NCI-H524 (cell line): ENCODE measurements around the gene NPIPA8.
"Not testable (repeated sequence)": the region's sequence is repeated elsewhere in the genome, so short reads cannot be mapped to it uniquely, and the experiment has no call there.

Experiments
- DNase-seq, 2 experiments: peaks; one replicate each; lab custom pipeline; 2025; lab: John Stamatoyannopoulos, UW

The NPIPA8 gene

DNA sequence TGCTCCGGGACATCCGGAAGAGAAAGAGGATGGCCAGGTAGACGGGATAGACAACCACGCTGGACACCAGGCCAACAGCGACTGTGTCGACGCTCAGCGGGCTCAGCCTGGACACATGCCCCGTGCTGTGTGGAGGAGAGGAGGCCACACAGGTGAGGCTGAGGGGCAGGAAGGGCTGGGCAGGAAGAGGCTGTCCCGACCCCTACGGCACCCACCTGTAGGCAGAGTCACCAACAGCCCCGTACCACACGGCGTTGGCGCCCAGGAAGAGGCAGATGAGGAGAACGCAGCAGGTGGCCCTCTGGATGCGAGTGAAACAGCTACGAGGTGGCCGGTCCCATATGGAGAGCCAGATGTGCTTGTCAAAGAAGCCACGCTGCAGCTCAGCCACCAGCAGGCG lies at the start of gene NPIPA8:
Gene NPIPA8 (minus strand): TSS at position 101 of the 400 bp plus-strand sequence. CDS start 4,074 bp downstream, outside the sequence.
- DNase-seq: not testable (repeated sequence)

DNA sequence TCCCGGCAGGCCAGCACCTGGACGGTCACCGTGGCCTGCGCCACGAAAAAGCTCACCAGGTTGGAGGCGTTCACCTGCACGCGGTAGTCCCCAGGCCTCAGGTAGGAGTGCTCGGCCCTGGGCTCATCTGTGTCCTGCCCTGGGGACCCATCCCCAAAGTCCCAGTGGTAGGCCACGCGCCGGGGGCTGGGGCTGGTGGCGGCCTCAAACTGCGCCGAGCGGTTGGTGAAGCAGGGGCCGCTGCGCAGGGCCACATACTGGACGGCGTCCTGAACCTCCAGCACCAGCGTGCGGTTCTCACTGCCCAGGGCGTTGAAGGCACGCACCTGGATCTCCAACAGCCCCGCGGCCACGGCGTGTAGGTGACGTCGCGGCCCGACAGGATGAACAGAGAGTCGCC lies 48.7 kb upstream of the NPIPA8 start:
- DNase-seq: not testable (repeated sequence)

DNA sequence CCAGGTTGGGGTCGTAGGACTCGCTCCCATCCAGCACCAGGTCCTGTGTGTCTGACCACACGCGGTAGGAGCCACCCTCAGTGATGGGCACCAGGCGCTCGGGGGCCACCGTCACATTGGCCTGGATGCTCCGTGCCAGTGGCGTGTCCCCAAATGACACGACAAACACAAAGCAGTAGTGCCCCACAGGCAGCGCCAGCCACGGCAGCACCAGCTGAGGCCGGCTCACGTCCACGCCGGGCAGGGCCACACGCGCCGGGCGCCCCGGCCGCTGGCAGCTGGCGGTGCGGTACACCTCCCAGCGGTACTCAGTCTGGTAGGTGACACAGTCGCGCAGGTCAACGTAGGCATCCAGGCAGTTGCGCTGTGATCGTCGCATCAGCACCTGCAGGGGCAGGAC lies 48.3 kb upstream of the NPIPA8 start:
- not testable (repeated sequence) for DNase-seq

DNA sequence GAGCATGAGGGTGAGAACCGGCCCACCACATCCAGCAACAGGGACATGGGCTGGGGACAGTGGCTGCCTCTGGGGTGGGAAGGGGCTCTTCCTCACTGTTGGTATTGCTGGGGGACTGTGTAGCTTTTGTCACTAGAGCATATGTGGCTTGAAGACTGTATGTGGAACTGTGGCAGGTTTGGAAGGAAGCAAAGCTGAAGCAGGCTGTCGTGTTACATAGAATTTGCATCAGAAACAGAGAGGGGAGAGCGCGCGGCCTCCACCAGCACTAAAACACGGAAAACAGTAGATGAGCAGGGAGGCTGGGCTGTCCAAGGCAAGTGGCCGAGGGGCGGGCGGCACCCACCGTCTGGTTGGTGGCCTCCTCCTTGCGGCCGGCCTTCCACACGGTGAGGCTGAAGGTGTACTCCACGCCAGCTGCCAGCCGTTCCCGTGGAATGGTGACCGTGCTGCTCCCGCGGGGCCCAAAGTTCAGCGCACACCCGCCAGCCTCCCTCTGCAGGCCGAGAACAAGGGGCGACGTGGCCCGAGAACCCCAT lies 47.6 kb upstream of the NPIPA8 start:
- not testable (repeated sequence) for DNase-seq

DNA sequence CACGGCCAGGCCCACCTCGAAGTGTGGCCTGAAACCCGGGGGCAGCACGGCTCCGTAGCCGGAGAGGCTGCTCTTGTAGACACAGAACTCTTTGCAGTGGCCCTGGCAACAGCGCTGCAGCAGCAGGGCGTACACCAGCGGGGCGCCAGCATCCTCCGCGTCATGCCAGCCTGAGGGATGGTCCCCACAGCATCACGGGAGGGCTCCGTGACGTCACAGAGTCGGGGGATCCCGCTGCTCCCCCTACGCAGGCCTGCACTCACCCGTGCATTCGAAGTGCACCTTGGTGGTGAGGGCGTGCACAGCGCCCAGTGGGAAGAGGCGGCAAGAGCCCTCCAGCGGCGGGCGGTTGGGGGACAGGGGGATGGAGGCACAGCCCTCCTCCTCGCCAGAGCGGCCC lies 46.2 kb upstream of the NPIPA8 start:
- not testable (repeated sequence) for DNase-seq

DNA sequence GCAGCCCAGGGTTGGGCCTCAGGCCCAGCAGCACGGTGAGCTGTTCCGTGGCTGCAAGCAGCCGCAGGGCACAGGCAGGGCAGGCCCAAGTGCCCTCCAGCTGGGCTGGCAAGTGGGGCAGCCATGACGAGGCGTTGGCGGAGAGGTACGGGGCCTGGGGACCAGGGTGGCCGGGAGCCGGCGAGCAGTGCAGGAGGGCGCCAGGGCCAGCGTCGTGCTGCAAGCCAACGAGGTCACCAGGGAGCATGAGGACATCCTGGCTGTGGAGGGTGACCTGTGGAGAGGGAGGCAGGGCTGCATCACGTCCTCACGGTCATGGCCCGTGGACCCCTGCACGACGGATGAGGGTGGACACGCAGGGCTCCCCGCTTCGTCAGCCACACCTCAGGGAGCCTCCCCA lies 11.2 kb upstream of the NPIPA8 start:
- not testable (repeated sequence) for DNase-seq

DNA sequence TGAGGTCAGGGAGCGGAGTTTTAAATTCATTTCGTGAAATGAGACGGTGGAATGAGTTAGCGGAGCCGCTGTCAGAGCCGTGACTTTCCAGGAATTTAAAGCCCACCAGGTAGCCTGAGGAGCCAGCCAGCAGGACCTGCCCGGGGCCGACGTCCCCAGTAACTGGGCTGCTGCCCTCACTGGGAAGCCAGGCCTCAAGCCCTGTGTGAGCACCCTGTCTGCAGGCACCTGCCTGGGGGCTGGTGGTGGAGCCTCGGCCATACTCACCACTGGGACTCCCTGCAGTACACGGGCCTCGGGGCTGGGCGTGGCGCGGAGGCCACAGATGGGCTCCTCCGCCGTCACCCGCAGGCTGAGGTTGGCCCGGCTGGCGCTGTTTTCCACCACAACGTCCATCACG lies 10.5 kb upstream of the NPIPA8 start:
- DNase-seq: not testable (repeated sequence)

DNA sequence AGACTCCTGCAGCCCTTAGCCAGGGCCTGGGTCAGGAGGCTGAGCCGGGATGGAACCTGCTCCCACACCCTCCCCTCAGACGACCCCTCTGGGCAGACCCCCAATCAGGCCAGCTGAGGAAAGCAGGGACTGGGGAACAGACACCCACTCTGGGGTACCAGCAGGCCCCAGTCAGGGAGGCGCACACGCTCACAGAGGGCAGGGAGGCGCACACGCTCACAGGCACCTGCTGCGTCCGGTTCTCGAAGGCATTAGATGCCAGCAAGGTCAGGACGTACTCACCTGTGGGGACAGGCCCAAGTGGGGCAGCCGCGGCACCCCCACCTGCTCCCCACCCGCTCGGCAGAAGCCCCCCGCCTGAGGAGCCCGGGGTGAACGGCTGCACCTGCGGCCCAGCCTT lies 8.1 kb upstream of the NPIPA8 start:
- DNase-seq: not testable (repeated sequence)

DNA sequence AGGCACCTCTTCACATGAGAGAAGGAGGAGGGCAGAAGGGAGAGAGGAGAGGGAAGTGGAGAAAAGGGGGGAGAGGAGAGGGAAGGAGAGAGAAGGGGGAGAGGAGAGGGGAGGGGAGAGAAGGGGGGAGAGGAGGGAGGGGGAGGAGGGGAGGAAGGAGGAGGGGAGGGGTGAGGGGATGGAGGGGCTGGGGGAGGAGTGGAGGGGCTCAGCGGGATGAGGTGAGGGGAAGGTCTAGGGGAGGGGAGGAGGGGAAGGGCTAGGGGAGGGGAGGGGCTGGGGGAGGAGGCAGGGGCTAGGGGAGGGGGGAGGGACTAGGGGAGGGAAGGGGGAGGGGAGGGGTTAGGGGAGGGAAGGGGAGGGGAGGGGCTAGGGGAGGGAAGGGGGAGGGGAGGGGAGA lies 5.5 kb upstream of the NPIPA8 start:
- DNase-seq: not testable (repeated sequence)

DNA sequence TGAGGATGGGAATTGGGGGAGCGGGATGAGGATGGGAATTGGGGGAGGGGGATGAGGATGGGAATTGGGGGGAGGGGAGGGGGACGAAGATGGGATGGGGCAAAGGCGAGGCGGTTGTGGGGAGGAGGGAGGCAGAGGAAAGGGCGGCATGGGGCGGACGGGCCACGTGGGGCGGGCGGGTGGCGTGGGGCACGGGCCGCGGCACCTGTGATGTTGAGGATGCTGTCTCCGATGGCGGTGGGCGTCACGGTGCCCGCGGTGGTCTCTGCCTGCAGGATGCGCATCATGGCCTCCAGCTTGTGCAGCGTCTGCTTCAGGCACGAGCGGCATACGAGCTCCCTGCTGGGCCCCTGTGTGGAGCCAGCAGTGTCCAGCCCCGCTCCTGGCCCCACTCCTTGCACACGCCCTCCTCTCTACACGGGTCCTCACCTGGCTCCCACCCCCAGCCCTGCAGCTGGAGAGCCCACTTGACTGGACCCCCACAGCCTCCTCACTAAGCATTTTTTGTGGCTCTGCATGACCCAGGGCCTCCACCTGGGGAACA lies 5.0 kb upstream of the NPIPA8 start:
- not testable (repeated sequence) for DNase-seq

DNA sequence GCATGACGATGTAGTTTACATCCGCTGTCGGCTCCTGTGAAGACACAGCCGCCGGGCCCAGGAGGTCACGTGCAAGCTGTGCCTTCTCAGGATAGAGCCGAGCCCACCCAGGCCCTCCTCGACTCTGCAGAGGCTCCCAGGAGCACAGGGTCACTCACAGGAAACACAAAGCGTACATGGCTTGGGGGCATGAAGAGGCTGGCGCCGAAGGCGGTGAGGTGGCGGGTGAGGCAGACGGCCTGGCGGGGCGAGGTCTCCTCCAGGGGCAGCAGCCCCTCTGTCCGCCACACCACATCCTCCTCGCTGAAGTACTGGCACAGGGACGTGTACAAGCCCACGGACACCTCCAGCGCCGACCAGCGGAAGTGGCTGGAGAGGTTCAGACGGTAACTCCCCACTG lies 2.7 kb upstream of the NPIPA8 start:
- not testable (repeated sequence) for DNase-seq

DNA sequence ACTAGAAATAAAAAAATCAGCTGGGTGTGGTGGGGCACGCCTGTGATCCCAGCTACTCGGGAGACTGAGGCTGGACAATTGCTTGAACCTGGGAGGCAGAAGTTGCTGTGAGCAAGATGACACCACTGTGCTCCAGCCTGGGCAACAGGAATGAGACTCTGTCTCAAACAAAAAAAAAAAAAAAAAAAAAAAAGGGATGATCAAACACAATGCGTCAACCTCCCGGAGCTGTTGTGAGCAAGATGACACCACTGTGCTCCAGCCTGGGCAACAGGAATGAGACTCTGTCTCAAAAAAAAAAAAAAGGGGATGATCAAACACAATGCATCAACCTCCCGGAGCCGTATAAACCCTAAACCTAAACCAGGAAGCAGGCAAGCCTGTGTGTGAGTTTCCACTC lies 24.7 kb downstream of the NPIPA8 start:
- not testable (repeated sequence) for DNase-seq

DNA sequence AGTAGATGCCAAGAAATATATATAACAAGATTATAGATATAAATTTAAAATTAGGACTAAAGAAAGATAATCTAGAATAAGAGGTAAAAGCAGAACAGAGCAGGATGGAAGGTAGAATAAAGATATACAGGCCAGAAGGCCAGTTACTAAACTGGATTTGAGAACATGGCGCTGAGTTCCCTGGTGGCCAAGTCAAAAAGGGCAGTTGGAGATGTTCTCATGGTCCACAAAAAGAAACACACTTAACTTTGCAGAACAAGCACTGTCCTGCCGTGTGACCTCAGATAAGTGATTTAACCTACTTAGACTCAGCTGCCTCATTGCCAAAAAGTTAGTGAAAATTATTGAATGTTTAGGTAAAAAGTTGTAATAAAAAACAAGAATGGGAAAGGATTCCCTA lies 27.4 kb downstream of the NPIPA8 start:
- DNase-seq: not testable (repeated sequence)

DNA sequence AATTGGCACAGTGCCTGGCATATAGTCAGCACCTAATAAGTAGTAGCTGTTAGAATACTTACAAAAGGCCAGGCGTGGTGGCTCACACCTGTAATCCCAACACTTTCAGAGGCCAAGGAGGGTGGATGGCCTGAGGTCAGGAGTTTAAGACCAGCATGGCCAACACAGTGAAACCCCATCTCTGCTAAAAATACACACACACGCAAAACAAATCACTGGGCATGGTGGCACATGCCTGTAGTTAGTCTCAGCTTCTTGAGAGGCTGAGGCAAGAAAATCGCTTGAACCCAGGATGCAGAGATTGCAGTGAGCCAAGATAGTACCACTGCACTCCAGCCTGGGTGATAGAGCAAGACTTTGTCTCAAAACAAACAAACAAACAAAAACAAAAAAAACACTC lies 29.3 kb downstream of the NPIPA8 start:
- not testable (repeated sequence) for DNase-seq

DNA sequence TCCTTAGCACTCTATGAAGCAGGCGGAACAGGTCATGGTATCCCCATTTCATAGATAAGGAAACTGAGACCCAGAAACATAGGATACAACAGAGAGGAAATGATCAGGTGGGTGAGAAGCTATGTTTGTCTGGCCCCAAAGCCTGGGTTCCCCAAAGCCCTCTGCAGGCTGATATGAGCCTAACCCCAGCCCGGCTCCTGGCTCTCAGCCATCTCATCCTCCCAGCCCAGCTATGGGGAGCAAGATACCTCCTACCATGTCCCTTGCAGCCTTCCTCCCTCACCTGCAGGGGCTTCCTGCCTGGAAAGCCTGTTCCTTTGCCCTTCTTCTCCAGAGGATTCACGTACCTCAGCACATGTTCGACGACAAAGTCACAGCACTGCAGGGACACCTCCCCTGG lies 30.5 kb downstream of the NPIPA8 start:
- DNase-seq: not testable (repeated sequence)

DNA sequence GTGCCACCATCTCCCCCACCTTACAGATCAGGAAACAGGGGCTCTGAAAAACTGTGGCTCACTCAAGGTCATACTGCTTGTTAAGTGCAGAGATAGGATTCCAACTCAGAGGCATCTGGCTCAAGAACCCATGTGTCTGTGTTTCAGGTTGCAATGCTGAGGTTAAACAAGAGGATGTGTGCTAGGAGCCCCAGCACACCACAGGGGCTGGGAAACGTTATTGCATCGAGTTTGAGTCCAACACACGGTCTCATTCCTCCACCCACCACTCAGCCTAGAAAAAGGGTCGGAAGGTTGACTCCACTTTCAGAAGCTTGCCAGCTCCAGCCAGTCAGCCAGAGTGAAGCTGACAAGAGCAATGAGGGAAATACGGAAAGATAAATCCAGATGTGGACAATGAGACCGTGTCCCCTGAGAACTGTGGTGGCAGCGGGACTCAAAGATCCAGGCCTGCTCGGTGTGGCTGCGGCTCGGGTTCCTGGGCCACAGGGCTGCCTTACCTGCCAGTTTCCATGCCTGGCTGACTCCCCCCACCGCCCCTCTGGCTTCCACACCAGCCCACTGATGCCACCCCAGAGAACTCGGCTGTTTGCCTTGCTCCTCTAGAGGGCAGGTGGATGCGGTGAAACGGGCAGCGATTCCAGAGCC lies 33.4 kb downstream of the NPIPA8 start:
- not testable (repeated sequence) for DNase-seq

DNA sequence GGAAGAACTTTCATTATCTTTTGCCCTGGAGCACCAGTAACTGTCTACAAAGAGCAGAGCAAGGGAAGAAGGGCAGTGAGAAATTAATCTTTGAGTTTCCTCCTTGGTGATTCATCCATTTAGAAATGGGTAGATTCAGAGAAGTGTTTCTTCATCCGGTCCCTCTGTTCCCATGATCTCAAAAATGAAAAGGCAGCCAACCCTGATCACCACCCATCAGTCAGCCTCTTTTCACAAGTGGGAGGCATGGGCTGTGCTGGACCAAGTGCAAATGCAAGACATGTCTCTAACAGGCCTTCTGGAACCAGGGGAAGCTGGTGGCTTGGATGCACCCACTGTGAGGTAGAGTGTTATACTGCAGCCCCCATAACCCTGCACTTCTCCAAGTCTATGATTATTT lies 38.8 kb downstream of the NPIPA8 start:
- DNase-seq: not testable (repeated sequence)

DNA sequence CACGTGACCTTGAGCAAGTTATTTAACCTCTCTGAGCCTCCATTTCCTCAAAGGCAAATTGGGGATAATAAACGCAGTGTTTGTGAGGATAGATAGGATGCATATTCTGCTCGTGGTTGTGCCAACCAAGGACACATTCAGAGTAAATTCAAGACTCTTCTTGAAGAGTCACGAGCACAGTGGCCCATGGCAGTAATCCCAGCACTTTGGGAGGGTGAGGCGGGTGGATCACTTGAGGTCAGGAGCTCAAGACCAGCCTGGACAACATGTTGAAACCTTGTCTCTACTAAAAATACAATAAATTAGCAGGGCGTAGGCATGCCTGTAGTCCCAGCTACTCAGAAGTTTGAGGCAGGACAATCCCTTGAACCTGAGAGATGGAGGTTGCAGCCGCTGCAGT lies 39.6 kb downstream of the NPIPA8 start:
- not testable (repeated sequence) for DNase-seq

DNA sequence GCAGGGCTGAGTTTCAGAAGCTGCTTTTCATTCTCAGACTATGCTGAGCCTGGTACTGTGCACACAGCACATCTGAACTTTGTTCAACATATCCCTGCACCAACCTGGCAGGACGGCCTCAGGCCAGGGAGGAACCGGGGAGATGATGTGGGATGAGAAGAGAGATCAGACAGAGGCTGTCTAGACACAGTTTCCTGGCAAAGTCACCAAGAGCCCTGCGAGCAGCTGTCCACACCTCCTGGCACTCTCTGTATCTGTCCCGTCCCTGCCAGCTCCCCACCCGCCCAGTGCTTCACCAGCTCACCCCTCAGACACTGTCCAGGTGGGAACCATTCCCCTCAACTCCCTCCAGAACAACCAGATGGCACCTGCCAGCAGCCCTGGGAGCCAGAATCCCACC lies 42.2 kb downstream of the NPIPA8 start:
- not testable (repeated sequence) for DNase-seq

DNA sequence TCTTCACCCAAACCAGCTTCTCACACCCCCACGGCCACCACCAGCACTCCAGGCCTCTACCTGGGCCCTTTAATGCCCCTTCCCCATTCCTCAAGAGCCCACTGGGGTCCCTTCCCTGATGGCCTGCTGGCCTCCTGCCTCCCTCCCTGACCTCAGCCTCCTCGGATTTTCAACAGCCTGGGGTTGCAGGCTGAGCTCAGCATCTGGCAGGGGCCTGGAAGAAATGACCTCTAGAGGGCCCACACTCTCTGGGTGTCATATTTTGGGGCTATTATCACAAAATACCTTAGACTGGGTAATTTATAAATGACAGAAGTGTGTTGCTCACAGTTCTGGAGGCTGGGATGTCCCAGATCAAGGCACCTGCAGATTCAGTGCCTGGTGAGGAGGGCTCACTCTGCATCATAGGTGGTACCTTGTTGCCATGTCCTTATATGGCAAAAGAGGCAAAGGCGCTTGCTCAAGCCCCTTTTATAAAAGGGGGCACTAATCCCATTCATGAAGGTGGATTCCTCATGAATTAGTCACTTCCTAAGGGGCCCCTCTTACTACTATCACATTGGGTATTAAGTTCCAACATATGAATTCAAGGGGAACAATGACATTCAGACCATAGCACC lies 43.1 kb downstream of the NPIPA8 start:
- DNase-seq: not testable (repeated sequence)

DNA sequence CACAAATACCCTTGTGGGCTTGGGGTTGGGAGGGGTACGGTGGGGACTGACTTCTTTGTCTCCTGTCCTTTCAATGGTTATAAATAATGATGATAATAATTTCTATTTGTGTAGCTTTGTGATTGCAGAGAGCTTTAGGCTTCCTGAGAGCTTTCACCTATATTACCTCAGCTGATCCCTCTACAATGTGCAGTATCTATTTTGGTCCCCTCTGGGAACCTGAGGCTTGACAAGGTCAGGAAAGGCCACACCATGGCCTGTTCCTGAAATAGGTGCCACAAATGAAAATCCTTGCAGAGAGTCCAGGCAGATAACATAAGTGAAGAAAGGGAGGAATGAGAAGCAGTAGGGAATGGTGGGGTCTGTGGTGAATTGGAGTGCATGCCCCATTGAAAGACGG lies 45.6 kb downstream of the NPIPA8 start:
- DNase-seq: not testable (repeated sequence)

DNA sequence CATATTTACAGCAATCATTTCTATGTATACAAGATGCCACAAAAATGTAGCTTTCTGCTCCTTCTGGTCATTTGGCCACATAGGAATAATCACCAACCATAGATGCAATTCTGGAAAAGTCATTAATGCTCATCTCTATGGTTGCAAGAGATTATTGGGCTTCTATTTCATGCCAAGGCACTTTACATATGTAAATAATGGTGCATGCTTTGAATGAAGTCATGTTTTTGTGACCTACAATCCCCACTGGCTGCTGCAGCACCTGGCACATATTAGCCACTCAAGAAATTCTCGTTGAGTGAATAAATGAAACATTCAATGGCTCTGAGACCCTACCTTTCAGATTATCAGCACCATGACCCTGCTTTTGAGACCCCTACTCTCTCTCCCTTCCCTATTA lies 50.2 kb downstream of the NPIPA8 start:
- not testable (repeated sequence) for DNase-seq

DNA sequence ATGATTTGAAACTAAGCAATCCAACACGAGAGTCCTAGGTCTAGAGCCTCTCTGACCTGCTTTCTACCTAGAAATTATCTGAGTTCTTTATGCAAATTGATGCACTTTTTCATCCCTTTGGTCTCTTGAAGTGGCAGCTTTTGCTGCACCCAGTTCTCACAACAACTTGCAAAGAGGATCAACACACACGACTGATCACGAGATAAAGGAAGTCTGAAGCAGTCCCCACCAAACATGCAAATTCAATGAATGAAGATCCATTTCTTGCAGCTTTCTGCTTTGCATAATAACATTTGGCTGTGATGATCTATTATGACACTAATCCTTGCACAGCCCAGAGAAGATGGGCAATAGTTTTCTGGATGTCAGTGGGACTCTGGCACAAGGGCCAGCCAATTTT lies 56.2 kb downstream of the NPIPA8 start:
- not testable (repeated sequence) for DNase-seq
